Nephron progenitor cell (in vitro differentiated cells): ENCODE measurements around the gene CDK7.
"Not testable (repeated sequence)": the region's sequence is repeated elsewhere in the genome, so short reads cannot be mapped to it uniquely, and the experiment has no call there.

Source experiments
- DNase-seq: peaks from one replicate; pipeline ENCODE4 v3.0.0; 2021
- H3K27ac Mint-ChIP-seq: 2 replicates; pipeline ENCODE4 v1.8.0; 2021; ENCODE audit warnings: mild to moderate bottlenecking, moderate library complexity, mixed read lengths
- H3K27me3 Mint-ChIP-seq: 2 replicates; pipeline ENCODE4 v1.8.0; 2021; ENCODE audit warnings: mild to moderate bottlenecking, low read depth, mixed read lengths; ENCODE audit not compliant: poor library complexity
- H3K36me3 Mint-ChIP-seq: 2 replicates; pipeline ENCODE4 v1.8.0; 2021; ENCODE audit warnings: low read depth, mixed read lengths
- H3K4me1 Mint-ChIP-seq: 2 replicates; pipeline ENCODE4 v1.8.0; 2021; ENCODE audit warnings: mixed read lengths
- H3K4me3 Mint-ChIP-seq: 2 replicates; pipeline ENCODE4 v1.8.0; 2021; ENCODE audit warnings: mild to moderate bottlenecking, moderate library complexity, mixed read lengths
- H3K9me3 Mint-ChIP-seq: 2 replicates; pipeline ENCODE4 v1.8.0; 2021; ENCODE audit warnings: mild to moderate bottlenecking, moderate library complexity, mixed read lengths
- TF ChIP-seq, protein P1 (sequence below): fragments of 200-600 bp; sonication (generic); IDR thresholded peaks from 2 replicates; pipeline ENCODE4 v1.5.0; 2021; ENCODE audit warnings: antibody characterized with exemption

Gene CDK7

DNA sequence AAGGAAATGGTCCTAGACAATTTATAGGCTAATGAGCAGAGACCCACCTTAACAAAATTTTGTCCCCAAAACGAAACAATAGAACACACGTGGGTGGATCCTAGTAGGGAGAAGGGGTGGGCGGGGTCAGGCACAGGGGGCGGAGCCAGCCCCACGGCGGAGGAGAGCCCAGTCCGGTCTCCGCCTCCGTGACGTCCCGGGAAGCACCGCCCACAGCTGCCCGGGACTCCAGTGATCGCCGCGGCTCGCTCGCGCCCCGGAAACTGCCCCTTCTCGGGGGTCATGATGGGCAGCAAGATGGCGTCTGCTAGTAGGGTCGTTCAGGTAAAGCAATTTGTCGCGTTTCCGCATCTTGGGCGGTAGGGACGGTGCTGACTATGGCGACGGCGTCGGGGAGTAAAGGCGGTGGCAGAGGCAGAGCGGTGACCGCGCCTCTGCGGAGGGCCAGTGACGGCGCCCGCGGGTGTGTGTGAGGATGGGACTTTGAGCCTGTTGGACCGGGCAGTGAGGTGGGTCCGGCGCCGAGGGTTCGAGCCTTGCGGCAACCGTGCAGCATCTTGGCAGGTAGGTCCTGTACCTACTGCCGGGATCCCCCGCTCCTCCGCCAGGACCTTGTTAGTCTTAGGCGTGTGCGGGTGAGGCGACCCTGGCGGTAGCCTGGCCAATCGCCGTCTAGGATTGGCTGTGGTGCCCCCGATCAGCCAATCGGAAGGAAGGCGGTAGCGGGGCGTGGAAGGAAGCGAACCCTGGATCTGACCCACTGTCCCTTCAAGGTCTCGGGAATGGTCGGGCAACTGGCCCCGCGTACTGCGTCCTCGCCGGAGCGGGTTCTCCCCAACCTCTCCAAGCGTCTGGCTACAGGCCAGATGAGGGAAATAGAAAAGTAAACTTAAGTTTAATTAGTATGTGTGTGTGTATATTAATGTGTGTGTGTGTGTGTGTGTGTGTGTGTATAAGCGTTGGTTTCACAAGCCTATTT lies 16.8 kb upstream of the CDK7 start:
- DNase-seq: peak; percentile 97
- peak overlapping the region; percentile 97 for H3K4me3 Mint-ChIP-seq
- TF ChIP-seq, protein P1, sequence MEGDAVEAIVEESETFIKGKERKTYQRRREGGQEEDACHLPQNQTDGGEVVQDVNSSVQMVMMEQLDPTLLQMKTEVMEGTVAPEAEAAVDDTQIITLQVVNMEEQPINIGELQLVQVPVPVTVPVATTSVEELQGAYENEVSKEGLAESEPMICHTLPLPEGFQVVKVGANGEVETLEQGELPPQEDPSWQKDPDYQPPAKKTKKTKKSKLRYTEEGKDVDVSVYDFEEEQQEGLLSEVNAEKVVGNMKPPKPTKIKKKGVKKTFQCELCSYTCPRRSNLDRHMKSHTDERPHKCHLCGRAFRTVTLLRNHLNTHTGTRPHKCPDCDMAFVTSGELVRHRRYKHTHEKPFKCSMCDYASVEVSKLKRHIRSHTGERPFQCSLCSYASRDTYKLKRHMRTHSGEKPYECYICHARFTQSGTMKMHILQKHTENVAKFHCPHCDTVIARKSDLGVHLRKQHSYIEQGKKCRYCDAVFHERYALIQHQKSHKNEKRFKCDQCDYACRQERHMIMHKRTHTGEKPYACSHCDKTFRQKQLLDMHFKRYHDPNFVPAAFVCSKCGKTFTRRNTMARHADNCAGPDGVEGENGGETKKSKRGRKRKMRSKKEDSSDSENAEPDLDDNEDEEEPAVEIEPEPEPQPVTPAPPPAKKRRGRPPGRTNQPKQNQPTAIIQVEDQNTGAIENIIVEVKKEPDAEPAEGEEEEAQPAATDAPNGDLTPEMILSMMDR: no peak
- H3K4me1 Mint-ChIP-seq: peaks cover 4% of the 10 kb centered on the region
- H3K27me3 Mint-ChIP-seq: no peaks in the 10 kb centered on the region
- H3K27ac Mint-ChIP-seq: peak overlapping the region; percentile 99
- H3K9me3 Mint-ChIP-seq: peaks cover 19% of the 10 kb centered on the region
- peaks cover 50% of the 10 kb centered on the region for H3K36me3 Mint-ChIP-seq

DNA sequence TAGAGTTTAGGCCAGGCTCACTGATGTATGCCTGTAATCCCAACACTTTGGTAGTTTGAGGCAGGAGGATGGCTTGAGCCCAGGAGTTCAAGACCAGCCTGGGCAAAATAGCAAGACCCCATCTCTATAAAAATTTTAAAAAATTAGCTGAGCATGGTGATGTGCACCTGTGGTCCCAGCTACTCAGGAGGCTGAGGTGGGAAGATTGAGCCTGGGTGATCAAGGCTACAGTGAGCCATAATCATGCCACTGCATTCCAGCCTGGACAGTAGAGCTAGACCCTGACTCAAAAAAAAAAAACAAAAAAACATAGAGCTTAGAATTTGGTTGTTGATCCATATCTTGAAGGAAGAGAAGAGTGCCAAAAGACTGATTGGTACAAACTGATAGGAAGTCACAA lies 14.7 kb upstream of the CDK7 start:
- peaks cover 47% of the 10 kb centered on the region for H3K36me3 Mint-ChIP-seq
- TF ChIP-seq, protein P1: no peak
- no peak for DNase-seq
- H3K27me3 Mint-ChIP-seq: no peaks in the 10 kb centered on the region
- no peak overlapping the region for H3K4me3 Mint-ChIP-seq
- peaks cover 4% of the 10 kb centered on the region for H3K4me1 Mint-ChIP-seq
- H3K9me3 Mint-ChIP-seq: peaks cover 19% of the 10 kb centered on the region
- no peak overlapping the region for H3K27ac Mint-ChIP-seq

DNA sequence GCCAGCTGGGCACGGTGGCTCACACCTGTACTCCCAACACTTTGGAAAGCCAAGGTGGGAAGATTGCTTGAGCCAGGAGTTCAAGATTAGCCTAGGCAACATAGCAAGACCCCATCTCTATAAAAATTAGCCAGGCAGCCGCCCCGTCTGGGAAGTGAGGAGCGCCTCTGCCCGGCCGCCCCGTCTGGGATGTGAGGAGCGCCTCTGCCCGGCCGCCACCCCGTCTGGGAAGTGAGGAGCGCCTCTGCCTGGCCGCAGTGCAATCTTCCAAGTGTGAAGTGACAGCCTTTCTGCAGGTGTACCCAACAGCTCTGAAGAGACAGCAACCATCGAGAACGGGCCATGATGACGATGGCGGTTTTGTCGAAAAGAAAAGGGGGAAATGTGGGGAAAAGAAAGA lies 14.3 kb upstream of the CDK7 start:
- H3K9me3 Mint-ChIP-seq: peaks cover 19% of the 10 kb centered on the region
- DNase-seq, H3K4me1 Mint-ChIP-seq, H3K27me3 Mint-ChIP-seq, H3K27ac Mint-ChIP-seq, H3K4me3 Mint-ChIP-seq: not testable (repeated sequence)
- peaks cover 43% of the 10 kb centered on the region for H3K36me3 Mint-ChIP-seq

- peaks cover 44% of the 10 kb centered on the region for H3K36me3 Mint-ChIP-seq
- H3K27ac Mint-ChIP-seq, DNase-seq, H3K4me3 Mint-ChIP-seq, H3K27me3 Mint-ChIP-seq, H3K4me1 Mint-ChIP-seq: not testable (repeated sequence)
- H3K9me3 Mint-ChIP-seq: peaks cover 19% of the 10 kb centered on the region
Observed at GRCh38 chr5:69220833-69221232, 13.9 kb upstream of the CDK7 start.

GRCh38 chr5:69224520-69224919 lies 10.2 kb upstream of the CDK7 start:
- no peak overlapping the region for H3K27ac Mint-ChIP-seq
- peaks cover 19% of the 10 kb centered on the region for H3K9me3 Mint-ChIP-seq
- no peak overlapping the region for H3K4me3 Mint-ChIP-seq
- DNase-seq: no peak
- H3K36me3 Mint-ChIP-seq: peaks cover 55% of the 10 kb centered on the region
- TF ChIP-seq, protein P1: no peak
- H3K27me3 Mint-ChIP-seq: no peaks in the 10 kb centered on the region
- no peaks in the 10 kb centered on the region for H3K4me1 Mint-ChIP-seq

DNA sequence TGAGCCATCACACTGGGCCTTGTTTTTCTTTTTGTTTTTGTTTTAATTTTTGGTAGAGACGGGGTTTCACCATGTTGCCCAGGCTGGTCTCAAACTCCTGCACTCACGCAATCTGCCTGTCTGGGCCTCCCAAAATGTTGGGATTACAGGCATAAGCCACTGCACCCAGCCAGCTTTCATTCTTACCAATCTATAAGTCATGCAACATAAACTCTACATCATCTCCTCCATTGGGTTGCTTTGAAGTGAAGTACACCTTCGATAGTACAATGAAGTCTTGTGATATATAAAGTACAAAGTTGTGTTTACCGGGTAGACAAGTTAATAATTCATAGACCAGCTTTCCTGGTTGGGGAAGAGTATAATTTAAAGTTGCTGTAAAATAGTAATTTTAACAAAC lies 8.8 kb upstream of the CDK7 start:
- no peak overlapping the region for H3K4me3 Mint-ChIP-seq
- no peaks in the 10 kb centered on the region for H3K27me3 Mint-ChIP-seq
- no peak overlapping the region for H3K27ac Mint-ChIP-seq
- H3K4me1 Mint-ChIP-seq: no peaks in the 10 kb centered on the region
- TF ChIP-seq, protein P1: no peak
- H3K9me3 Mint-ChIP-seq: peaks cover 8% of the 10 kb centered on the region
- H3K36me3 Mint-ChIP-seq: peaks cover 49% of the 10 kb centered on the region
- no peak for DNase-seq

DNA sequence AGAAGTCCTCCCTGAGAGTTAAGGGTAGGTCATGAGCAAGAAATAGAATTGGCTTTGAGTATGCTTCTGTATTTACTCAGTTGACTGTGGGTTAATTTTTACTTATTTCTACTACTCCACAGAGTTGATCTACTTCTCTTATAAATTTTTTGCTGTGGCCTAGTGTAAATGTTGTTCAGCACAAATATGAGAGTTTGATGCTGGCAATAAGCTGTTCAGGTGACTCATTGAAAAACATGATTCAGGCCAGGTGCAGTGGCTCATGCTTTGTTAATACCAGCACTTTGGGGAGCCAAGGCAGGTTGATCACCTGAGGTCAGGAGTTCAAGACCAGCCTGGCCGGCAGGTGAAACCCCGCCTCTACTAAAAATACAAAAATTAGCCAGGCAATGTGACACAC lies 4.5 kb upstream of the CDK7 start:
- TF ChIP-seq, protein P1: no peak
- Mint-ChIP-seq H3K27ac (no peak overlapping the region), H3K4me3 (no peak overlapping the region), H3K9me3 (no peaks in the 10 kb centered on the region), H3K36me3 (peaks cover 26% of the 10 kb centered on the region), H3K4me1 (peaks cover 11% of the 10 kb centered on the region), H3K27me3 (no peaks in the 10 kb centered on the region)
- DNase-seq: no peak
